SK-N-SH treated with all-trans-retinoic acid at 6 μM for 48 hours (cell line): ENCODE results near the gene TXLNG.
"Not testable (repeated sequence)": the region's sequence is repeated elsewhere in the genome, so short reads cannot be mapped to it uniquely, and the experiment has no call there.

Source experiments
- ATAC-seq: fragments of 200-7000 bp; cut with Tn5 transposase; 3 replicates; pipeline ENCODE4 v1.9.1; 2020; ENCODE audit warnings: mild to moderate bottlenecking, moderate library complexity
- BACH2 ChIP-seq: fragments of 250-450 bp; sonication (Bioruptor Pico); IDR thresholded peaks from 2 replicates; pipeline ENCODE4 v1.9.0; 2021; ENCODE audit warnings: mild to moderate bottlenecking, borderline replicate concordance
- CREB5 ChIP-seq: fragments of 250-450 bp; sonication (Bioruptor Pico); IDR thresholded peaks from 2 replicates; pipeline ENCODE4 v1.5.1; 2020; ENCODE audit warnings: low read depth, mild to moderate bottlenecking, moderate library complexity
- CSDC2 ChIP-seq: fragments of 250-450 bp; sonication (Bioruptor Pico); IDR thresholded peaks from 2 replicates; pipeline ENCODE4 v1.5.0; 2020; ENCODE audit warnings: mild to moderate bottlenecking, moderate library complexity
- ESRRG ChIP-seq: fragments of 250-450 bp; sonication (Bioruptor Pico); IDR thresholded peaks from 2 replicates; pipeline ENCODE4 v1.6.1; 2021; ENCODE audit warnings: mild to moderate bottlenecking
- GLIS3 ChIP-seq: fragments of 250-450 bp; sonication (Bioruptor Pico); IDR thresholded peaks from 2 replicates; pipeline ENCODE4 v1.5.0; 2020; ENCODE audit warnings: mild to moderate bottlenecking, moderate library complexity
- ISL1 ChIP-seq: fragments of 250-450 bp; sonication (Bioruptor Pico); IDR thresholded peaks from 2 replicates; pipeline ENCODE4 v2.1.2; 2022; ENCODE audit warnings: mild to moderate bottlenecking, moderate library complexity
- RARB ChIP-seq: fragments of 250-450 bp; sonication (Bioruptor Pico); IDR thresholded peaks from 2 replicates; pipeline ENCODE4 v1.8.0; 2021; ENCODE audit warnings: mild to moderate bottlenecking, moderate library complexity
- SNAI2 ChIP-seq: fragments of 250-450 bp; sonication (Bioruptor Pico); IDR thresholded peaks from 2 replicates; pipeline ENCODE4 v1.5.0; 2020; ENCODE audit warnings: mild to moderate bottlenecking, moderate library complexity
- TOX ChIP-seq: fragments of 250-450 bp; sonication (Bioruptor Pico); IDR thresholded peaks from 2 replicates; pipeline ENCODE4 v1.8.0; 2021; ENCODE audit warnings: mild to moderate bottlenecking, moderate library complexity, borderline replicate concordance
- ZC3H10 ChIP-seq: fragments of 250-450 bp; sonication (Bioruptor Pico); IDR thresholded peaks from 2 replicates; pipeline ENCODE4 v1.5.1; 2021; ENCODE audit warnings: mild to moderate bottlenecking, moderate library complexity
- ZFP30 ChIP-seq: fragments of 450-650 bp; formaldehyde crosslinking; IDR thresholded peaks from 2 replicates; pipeline ENCODE4 v1.5.0; 2022; ENCODE audit warnings: mild to moderate bottlenecking, moderate library complexity
- ZNF565 ChIP-seq: fragments of 450-650 bp; formaldehyde crosslinking; conservative IDR thresholded peaks from 2 replicates; pipeline ENCODE4 v1.5.0; 2020; ENCODE audit warnings: low read depth, mild to moderate bottlenecking, moderate library complexity
- ZNF70 ChIP-seq: fragments of 450-650 bp; formaldehyde crosslinking; IDR thresholded peaks from 2 replicates; pipeline ENCODE4 v1.5.0; 2020; ENCODE audit warnings: mild to moderate bottlenecking, moderate library complexity
- TF ChIP-seq, protein P1 (sequence below): fragments of 250-450 bp; sonication (Bioruptor Pico); IDR thresholded peaks from 2 replicates; pipeline ENCODE4 v1.8.0; 2021; ENCODE audit warnings: low read depth, mild to moderate bottlenecking, moderate library complexity, borderline replicate concordance
- TF ChIP-seq, protein P2 (sequence below): fragments of 250-450 bp; sonication (Bioruptor Pico); IDR thresholded peaks from 2 replicates; pipeline ENCODE4 v1.5.0; 2020; ENCODE audit warnings: mild to moderate bottlenecking, moderate library complexity
- TF ChIP-seq, protein P3 (sequence below): fragments of 250-450 bp; sonication (Bioruptor Pico); IDR thresholded peaks from 2 replicates; pipeline ENCODE4 v1.5.1; 2021; ENCODE audit warnings: mild to moderate bottlenecking, moderate library complexity

TXLNG gene

GRCh38 chrX:16778993-16779392 lies 7.3 kb upstream of the TXLNG start (continued):
- TF ChIP-seq, protein P1, sequence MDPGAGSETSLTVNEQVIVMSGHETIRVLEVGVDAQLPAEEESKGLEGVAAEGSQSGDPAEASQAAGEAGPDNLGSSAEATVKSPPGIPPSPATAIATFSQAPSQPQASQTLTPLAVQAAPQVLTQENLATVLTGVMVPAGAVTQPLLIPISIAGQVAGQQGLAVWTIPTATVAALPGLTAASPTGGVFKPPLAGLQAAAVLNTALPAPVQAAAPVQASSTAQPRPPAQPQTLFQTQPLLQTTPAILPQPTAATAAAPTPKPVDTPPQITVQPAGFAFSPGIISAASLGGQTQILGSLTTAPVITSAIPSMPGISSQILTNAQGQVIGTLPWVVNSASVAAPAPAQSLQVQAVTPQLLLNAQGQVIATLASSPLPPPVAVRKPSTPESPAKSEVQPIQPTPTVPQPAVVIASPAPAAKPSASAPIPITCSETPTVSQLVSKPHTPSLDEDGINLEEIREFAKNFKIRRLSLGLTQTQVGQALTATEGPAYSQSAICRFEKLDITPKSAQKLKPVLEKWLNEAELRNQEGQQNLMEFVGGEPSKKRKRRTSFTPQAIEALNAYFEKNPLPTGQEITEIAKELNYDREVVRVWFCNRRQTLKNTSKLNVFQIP (CRISPR knock-in tag), result no peak
- no peak for TF ChIP-seq ZNF70 (CRISPR knock-in tag)
- no peak for TF ChIP-seq RARB (CRISPR knock-in tag)
- TF ChIP-seq ZNF565 (CRISPR knock-in tag), result no peak
- no peak for TF ChIP-seq GLIS3 (CRISPR knock-in tag)
- TF ChIP-seq ZFP30, result no peak
- no peak for TF ChIP-seq ISL1 (CRISPR knock-in tag)

GRCh38 chrX:16779815-16780214 lies 6.5 kb upstream of the TXLNG start:
- not testable (repeated sequence) for ATAC-seq

DNA sequence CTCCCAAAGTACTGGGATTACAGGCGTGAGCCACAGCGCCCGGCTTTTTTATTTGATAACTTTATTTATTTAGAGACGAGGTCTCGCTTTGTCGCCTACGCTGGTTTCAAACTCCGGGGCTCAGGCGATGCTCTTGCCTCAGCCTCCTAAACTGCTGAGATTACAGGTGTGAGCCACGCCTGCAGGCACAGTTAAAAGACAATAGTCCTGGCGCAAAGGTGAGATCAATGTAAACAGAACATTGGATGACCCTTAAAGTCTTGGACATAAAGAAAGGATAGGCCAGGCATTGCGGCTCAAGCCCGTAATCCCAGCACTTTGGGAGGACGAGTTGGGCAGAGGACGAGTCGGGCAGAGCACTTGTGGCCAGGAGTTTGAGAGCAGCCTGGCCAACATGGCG lies 2.8 kb upstream of the TXLNG start:
- TF ChIP-seq ZC3H10 (CRISPR knock-in tag) (no peak), SNAI2 (CRISPR knock-in tag) (no peak)
- TF ChIP-seq, all 23 proteins: peak for 0
- ATAC-seq, result no peak

GRCh38 chrX:16784440-16784839 lies 1.8 kb upstream of the TXLNG start:
- not testable (repeated sequence) for ATAC-seq

DNA sequence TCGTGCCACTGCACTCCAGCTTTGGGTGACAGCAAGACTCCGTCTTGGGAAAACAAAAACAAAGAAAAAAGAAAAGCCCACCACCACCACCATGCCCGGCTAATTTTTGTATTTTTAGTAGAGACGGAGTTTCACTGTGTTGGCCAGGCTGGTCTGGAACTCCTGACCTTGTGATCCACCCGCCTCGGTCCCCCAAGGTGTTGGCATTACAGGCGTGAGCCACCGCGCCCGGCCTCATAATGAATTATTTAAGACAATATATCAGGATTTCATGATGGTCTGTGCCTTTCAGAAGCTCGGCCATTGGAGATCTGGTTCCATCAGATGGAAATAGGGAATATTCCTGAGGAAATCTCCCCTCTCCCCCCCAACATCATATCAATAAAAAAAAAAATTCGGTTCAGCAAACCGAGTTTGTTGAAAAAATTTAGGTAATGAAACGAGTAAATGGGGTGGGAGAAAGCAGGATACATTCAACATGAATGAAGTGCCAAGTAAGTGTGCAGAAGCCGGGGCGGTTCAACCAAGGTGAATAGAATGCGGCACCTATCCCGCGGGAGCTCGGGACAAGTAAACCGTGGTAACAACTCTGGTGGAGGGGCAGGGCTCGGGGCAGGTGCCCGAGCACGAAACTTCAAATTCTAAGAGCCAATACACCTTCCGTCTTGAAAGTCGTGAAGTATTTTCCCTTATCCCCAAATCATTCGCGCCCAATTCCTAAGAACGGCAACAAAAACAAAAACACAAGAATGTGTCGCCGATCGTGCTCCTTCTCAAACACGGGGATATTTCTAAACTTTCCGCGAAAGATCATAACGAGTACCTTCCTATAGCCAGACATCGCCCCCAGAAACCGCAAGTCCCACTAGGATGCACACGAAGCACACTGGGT lies 773 bp upstream of the TXLNG start:
- TF ChIP-seq, protein P1 (CRISPR knock-in tag), result no peak
- TF ChIP-seq ZC3H10 (CRISPR knock-in tag), result no peak
- TF ChIP-seq, protein P2, sequence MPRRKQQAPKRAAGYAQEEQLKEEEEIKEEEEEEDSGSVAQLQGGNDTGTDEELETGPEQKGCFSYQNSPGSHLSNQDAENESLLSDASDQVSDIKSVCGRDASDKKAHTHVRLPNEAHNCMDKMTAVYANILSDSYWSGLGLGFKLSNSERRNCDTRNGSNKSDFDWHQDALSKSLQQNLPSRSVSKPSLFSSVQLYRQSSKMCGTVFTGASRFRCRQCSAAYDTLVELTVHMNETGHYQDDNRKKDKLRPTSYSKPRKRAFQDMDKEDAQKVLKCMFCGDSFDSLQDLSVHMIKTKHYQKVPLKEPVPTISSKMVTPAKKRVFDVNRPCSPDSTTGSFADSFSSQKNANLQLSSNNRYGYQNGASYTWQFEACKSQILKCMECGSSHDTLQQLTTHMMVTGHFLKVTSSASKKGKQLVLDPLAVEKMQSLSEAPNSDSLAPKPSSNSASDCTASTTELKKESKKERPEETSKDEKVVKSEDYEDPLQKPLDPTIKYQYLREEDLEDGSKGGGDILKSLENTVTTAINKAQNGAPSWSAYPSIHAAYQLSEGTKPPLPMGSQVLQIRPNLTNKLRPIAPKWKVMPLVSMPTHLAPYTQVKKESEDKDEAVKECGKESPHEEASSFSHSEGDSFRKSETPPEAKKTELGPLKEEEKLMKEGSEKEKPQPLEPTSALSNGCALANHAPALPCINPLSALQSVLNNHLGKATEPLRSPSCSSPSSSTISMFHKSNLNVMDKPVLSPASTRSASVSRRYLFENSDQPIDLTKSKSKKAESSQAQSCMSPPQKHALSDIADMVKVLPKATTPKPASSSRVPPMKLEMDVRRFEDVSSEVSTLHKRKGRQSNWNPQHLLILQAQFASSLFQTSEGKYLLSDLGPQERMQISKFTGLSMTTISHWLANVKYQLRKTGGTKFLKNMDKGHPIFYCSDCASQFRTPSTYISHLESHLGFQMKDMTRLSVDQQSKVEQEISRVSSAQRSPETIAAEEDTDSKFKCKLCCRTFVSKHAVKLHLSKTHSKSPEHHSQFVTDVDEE, result no peak
- no peak for TF ChIP-seq CSDC2 (CRISPR knock-in tag)
- no peak for TF ChIP-seq CREB5 (CRISPR knock-in tag)
- no peak for TF ChIP-seq ZNF70 (CRISPR knock-in tag)
- TF ChIP-seq TOX (CRISPR knock-in tag), result no peak
- no peak for TF ChIP-seq ISL1 (CRISPR knock-in tag)
- no peak for TF ChIP-seq ESRRG (CRISPR knock-in tag)
- no peak for TF ChIP-seq GLIS3 (CRISPR knock-in tag)
- TF ChIP-seq, protein P3, sequence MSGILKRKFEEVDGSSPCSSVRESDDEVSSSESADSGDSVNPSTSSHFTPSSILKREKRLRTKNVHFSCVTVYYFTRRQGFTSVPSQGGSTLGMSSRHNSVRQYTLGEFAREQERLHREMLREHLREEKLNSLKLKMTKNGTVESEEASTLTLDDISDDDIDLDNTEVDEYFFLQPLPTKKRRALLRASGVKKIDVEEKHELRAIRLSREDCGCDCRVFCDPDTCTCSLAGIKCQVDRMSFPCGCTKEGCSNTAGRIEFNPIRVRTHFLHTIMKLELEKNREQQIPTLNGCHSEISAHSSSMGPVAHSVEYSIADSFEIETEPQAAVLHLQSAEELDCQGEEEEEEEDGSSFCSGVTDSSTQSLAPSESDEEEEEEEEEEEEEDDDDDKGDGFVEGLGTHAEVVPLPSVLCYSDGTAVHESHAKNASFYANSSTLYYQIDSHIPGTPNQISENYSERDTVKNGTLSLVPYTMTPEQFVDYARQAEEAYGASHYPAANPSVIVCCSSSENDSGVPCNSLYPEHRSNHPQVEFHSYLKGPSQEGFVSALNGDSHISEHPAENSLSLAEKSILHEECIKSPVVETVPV (CRISPR knock-in tag), result no peak
- TF ChIP-seq ZNF565 (CRISPR knock-in tag), result no peak
- no peak for TF ChIP-seq BACH2 (CRISPR knock-in tag)
- peak; percentile 21 for ATAC-seq
